HepG2 (cell line): Measurements from ENCODE around the gene TEAD4. TPM values are rescaled to one million over a fixed set of nuclear protein-coding genes. Genes with fewer than 3 reads are reported as not detected.

Experiments
- FOXK1 ChIP-seq: sonication (generic); formaldehyde crosslinking; IDR thresholded peaks from 2 replicates; pipeline ENCODE4 v1.4.0; 2020; ENCODE audit warnings: low read depth, missing genetic modification reagents, borderline replicate concordance
- RNF2 ChIP-seq: fragments of 450-650 bp; conservative IDR thresholded peaks from 2 replicates; pipeline ENCODE4 v1.6.1; 2016; ENCODE audit warnings: low read depth
- SAP130 ChIP-seq: IDR thresholded peaks from 2 replicates; pipeline ENCODE4 v1.6.1; 2016; ENCODE audit warnings: low read depth
- TEAD3 ChIP-seq: optimal IDR thresholded peaks from 2 replicates; pipeline ENCODE3; 2016; ENCODE audit warnings: borderline replicate concordance
- ZNF501 ChIP-seq: sonication (generic); formaldehyde crosslinking; IDR thresholded peaks from 2 replicates; pipeline ENCODE4 v1.5.1; 2020; ENCODE audit warnings: mild to moderate bottlenecking, moderate library complexity, missing genetic modification reagents
- ZNF644 ChIP-seq: IDR thresholded peaks from 2 replicates; pipeline ENCODE4 v1.6.1; 2016; ENCODE audit warnings: low read depth
- polyA plus RNA-seq, 8 experiments: library from polyadenylated mRNA; depleted of rRNA in 3 of 8; stranded (reverse) in 7 of 8; unstranded in 1 of 8; fragments of >200 nt; fragmentation: Illumina TruSeq in 4 of 8; extraction: Trizol in 4 of 8; gene quantifications; 2 replicates each; pipeline versions ENCODE4 v1.2.1 to v1.2.3, GENCODE V29; 2011 to 2016; ENCODE audit warnings: low read depth in 4 of 8, missing spikeins in 1 of 8, mixed read lengths in 1 of 8; ENCODE audit not compliant: insufficient read depth in 1 of 8
- total RNA-seq, 5 experiments: library from RNA; depleted of rRNA; stranded (reverse); fragments of >200 nt; fragmentation: Illumina TruSeq; extraction: Trizol; gene quantifications; 2 replicates each; pipeline ENCODE4 v1.2.3, GENCODE V29; 2016; ENCODE audit warnings: low read depth in 1 of 5
- TF ChIP-seq, protein P1 (sequence below): sonication (generic); formaldehyde crosslinking; IDR thresholded peaks from 2 replicates; pipeline ENCODE4 v1.4.0; 2020; ENCODE audit warnings: missing genetic modification reagents, borderline replicate concordance
- TF ChIP-seq, protein P2 (sequence below): sonication (generic); formaldehyde crosslinking; IDR thresholded peaks from 2 replicates; pipeline ENCODE4 v1.4.0; 2020; ENCODE audit warnings: missing genetic modification reagents, borderline replicate concordance
- TF ChIP-seq, protein P3 (sequence below): sonication (generic); formaldehyde crosslinking; IDR thresholded peaks from 2 replicates; pipeline ENCODE4 v1.5.0; 2020; ENCODE audit warnings: mild to moderate bottlenecking, missing genetic modification reagents, moderate library complexity
- TF ChIP-seq, protein P4 (sequence below): sonication (generic); formaldehyde crosslinking; IDR thresholded peaks from 2 replicates; pipeline ENCODE4 v1.5.1; 2020; ENCODE audit warnings: mild to moderate bottlenecking, missing genetic modification reagents, moderate library complexity

TEAD4 gene
- total and polyA plus RNA-seq, 2 of the 13 experiments (the other 11 are each of a cell fraction or from before 2014, with no cell fraction given), result 45.0 to 69.4 TPM

DNA sequence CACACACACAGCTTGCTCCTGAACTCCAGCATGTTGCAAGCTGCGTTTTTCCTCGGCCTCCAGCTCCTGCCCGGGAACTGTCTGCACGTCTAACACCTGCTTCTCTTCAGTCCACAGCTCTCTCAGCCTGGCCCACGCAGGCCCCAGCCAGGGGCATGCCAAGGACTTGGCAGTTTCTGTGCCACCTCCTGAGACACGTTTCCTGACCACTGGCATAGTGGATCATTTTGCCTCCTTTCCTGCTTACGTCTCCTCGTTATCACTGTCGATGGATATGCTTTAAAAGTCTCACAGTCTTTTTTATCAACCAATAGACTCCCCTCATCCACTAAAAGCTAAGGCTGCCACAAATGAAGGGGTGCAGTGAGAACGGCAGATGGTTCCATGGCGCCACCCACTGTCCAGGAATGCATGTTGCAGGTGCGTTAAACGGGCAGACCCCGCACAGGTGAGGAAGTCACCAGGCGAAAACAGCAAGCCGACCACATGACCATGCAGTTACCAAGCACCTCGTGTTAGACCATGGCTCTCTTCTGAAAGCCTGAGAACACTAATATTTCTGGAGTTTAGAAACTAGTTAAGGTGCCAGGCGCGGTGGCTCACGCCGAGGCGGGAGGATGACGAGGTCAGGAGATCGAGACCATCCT lies 14.7 kb upstream of the TEAD4 start (continued):
- TF ChIP-seq, protein P1, sequence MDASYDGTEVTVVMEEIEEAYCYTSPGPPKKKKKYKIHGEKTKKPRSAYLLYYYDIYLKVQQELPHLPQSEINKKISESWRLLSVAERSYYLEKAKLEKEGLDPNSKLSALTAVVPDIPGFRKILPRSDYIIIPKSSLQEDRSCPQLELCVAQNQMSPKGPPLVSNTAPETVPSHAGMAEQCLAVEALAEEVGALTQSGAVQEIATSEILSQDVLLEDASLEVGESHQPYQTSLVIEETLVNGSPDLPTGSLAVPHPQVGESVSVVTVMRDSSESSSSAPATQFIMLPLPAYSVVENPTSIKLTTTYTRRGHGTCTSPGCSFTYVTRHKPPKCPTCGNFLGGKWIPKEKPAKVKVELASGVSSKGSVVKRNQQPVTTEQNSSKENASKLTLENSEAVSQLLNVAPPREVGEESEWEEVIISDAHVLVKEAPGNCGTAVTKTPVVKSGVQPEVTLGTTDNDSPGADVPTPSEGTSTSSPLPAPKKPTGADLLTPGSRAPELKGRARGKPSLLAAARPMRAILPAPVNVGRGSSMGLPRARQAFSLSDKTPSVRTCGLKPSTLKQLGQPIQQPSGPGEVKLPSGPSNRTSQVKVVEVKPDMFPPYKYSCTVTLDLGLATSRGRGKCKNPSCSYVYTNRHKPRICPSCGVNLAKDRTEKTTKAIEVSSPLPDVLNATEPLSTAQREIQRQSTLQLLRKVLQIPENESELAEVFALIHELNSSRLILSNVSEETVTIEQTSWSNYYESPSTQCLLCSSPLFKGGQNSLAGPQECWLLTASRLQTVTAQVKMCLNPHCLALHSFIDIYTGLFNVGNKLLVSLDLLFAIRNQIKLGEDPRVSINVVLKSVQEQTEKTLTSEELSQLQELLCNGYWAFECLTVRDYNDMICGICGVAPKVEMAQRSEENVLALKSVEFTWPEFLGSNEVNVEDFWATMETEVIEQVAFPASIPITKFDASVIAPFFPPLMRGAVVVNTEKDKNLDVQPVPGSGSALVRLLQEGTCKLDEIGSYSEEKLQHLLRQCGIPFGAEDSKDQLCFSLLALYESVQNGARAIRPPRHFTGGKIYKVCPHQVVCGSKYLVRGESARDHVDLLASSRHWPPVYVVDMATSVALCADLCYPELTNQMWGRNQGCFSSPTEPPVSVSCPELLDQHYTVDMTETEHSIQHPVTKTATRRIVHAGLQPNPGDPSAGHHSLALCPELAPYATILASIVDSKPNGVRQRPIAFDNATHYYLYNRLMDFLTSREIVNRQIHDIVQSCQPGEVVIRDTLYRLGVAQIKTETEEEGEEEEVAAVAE (CRISPR knock-in tag), result no peak
- no peak for TF ChIP-seq ZNF644 (CRISPR knock-in tag)
- TF ChIP-seq, protein P2, sequence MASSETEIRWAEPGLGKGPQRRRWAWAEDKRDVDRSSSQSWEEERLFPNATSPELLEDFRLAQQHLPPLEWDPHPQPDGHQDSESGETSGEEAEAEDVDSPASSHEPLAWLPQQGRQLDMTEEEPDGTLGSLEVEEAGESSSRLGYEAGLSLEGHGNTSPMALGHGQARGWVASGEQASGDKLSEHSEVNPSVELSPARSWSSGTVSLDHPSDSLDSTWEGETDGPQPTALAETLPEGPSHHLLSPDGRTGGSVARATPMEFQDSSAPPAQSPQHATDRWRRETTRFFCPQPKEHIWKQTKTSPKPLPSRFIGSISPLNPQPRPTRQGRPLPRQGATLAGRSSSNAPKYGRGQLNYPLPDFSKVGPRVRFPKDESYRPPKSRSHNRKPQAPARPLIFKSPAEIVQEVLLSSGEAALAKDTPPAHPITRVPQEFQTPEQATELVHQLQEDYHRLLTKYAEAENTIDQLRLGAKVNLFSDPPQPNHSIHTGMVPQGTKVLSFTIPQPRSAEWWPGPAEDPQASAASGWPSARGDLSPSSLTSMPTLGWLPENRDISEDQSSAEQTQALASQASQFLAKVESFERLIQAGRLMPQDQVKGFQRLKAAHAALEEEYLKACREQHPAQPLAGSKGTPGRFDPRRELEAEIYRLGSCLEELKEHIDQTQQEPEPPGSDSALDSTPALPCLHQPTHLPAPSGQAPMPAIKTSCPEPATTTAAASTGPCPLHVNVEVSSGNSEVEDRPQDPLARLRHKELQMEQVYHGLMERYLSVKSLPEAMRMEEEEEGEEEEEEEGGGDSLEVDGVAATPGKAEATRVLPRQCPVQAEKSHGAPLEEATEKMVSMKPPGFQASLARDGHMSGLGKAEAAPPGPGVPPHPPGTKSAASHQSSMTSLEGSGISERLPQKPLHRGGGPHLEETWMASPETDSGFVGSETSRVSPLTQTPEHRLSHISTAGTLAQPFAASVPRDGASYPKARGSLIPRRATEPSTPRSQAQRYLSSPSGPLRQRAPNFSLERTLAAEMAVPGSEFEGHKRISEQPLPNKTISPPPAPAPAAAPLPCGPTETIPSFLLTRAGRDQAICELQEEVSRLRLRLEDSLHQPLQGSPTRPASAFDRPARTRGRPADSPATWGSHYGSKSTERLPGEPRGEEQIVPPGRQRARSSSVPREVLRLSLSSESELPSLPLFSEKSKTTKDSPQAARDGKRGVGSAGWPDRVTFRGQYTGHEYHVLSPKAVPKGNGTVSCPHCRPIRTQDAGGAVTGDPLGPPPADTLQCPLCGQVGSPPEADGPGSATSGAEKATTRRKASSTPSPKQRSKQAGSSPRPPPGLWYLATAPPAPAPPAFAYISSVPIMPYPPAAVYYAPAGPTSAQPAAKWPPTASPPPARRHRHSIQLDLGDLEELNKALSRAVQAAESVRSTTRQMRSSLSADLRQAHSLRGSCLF, result no peak
- TF ChIP-seq, protein P3, sequence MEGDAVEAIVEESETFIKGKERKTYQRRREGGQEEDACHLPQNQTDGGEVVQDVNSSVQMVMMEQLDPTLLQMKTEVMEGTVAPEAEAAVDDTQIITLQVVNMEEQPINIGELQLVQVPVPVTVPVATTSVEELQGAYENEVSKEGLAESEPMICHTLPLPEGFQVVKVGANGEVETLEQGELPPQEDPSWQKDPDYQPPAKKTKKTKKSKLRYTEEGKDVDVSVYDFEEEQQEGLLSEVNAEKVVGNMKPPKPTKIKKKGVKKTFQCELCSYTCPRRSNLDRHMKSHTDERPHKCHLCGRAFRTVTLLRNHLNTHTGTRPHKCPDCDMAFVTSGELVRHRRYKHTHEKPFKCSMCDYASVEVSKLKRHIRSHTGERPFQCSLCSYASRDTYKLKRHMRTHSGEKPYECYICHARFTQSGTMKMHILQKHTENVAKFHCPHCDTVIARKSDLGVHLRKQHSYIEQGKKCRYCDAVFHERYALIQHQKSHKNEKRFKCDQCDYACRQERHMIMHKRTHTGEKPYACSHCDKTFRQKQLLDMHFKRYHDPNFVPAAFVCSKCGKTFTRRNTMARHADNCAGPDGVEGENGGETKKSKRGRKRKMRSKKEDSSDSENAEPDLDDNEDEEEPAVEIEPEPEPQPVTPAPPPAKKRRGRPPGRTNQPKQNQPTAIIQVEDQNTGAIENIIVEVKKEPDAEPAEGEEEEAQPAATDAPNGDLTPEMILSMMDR (CRISPR knock-in tag), result peak; percentile 96
- TF ChIP-seq TEAD3 (CRISPR knock-in tag), result peak; percentile 92
- TF ChIP-seq ZNF501 (CRISPR knock-in tag), result 0 out of 2 replicates have a peak, but pooled peaks have one; percentile 38
- TF ChIP-seq, protein P4, sequence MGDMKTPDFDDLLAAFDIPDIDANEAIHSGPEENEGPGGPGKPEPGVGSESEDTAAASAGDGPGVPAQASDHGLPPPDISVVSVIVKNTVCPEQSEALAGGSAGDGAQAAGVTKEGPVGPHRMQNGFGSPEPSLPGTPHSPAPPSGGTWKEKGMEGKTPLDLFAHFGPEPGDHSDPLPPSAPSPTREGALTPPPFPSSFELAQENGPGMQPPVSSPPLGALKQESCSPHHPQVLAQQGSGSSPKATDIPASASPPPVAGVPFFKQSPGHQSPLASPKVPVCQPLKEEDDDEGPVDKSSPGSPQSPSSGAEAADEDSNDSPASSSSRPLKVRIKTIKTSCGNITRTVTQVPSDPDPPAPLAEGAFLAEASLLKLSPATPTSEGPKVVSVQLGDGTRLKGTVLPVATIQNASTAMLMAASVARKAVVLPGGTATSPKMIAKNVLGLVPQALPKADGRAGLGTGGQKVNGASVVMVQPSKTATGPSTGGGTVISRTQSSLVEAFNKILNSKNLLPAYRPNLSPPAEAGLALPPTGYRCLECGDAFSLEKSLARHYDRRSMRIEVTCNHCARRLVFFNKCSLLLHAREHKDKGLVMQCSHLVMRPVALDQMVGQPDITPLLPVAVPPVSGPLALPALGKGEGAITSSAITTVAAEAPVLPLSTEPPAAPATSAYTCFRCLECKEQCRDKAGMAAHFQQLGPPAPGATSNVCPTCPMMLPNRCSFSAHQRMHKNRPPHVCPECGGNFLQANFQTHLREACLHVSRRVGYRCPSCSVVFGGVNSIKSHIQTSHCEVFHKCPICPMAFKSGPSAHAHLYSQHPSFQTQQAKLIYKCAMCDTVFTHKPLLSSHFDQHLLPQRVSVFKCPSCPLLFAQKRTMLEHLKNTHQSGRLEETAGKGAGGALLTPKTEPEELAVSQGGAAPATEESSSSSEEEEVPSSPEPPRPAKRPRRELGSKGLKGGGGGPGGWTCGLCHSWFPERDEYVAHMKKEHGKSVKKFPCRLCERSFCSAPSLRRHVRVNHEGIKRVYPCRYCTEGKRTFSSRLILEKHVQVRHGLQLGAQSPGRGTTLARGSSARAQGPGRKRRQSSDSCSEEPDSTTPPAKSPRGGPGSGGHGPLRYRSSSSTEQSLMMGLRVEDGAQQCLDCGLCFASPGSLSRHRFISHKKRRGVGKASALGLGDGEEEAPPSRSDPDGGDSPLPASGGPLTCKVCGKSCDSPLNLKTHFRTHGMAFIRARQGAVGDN (CRISPR knock-in tag), result peak; percentile 69
- TF ChIP-seq FOXK1 (CRISPR knock-in tag), result peak; percentile 47; the same call in 1 of the 2 replicates
- TF ChIP-seq RNF2, result no peak
- 0 out of 2 replicates have a peak, but pooled peaks have one; percentile 34 for TF ChIP-seq SAP130 (CRISPR knock-in tag)
